Suprapubic skin (tissue), 4 donors: ENCODE data around the gene USHBP1. TPM values are rescaled to one million over a fixed set of nuclear protein-coding genes. Genes with fewer than 3 reads are reported as not detected.

Experiments used
- DNase-seq, 2 donors: peaks; one replicate each; pipeline ENCODE4 v3.0.0-alpha.2; 2019; ENCODE audit warnings: low spot score in 2 of 2
- H3K27ac ChIP-seq: fragments of 200-600 bp; sonication (generic); one replicate; pipeline ENCODE4 v1.5.1; 2019
- H3K27me3 ChIP-seq: fragments of 200-600 bp; sonication (generic); one replicate; pipeline ENCODE4 v1.5.1; 2019
- H3K36me3 ChIP-seq: fragments of 200-600 bp; sonication (generic); one replicate; pipeline ENCODE4 v1.5.1; 2019
- H3K4me1 ChIP-seq: fragments of 200-600 bp; sonication (generic); one replicate; pipeline ENCODE4 v1.5.1; 2019
- H3K4me3 ChIP-seq: fragments of 200-600 bp; sonication (generic); one replicate; pipeline ENCODE4 v1.5.1; 2019; ENCODE audit warnings: mild to moderate bottlenecking
- H3K9me3 ChIP-seq: fragments of 200-600 bp; sonication (generic); one replicate; pipeline ENCODE4 v1.5.1; 2019
- CTCF ChIP-seq, 2 donors: fragments of 200-600 bp in 1 of 2; fragments of 450-650 bp in 1 of 2; sonication (generic) in 1 of 2; IDR thresholded peaks; one replicate each; pipeline ENCODE4 v1.5.1; 2016 to 2019; ENCODE audit warnings: antibody characterized with exemption in 2 of 2, mild to moderate bottlenecking in 1 of 2, moderate library complexity in 1 of 2
- EP300 ChIP-seq: sonication (generic); formaldehyde crosslinking; IDR thresholded peaks from one replicate; pipeline ENCODE4 v1.6.1; 2017; ENCODE audit warnings: antibody characterized with exemption
- POLR2A ChIP-seq, 2 donors: fragments of 450-650 bp; IDR thresholded peaks; one replicate each; pipeline ENCODE4 v1.6.1; 2017; ENCODE audit warnings: antibody characterized with exemption in 2 of 2, mild to moderate bottlenecking in 2 of 2, moderate library complexity in 2 of 2
- POLR2AphosphoS5 ChIP-seq, 3 donors: sonication (generic); formaldehyde crosslinking; IDR thresholded peaks; one replicate each; pipeline ENCODE4 v1.6.1; 2017; ENCODE audit warnings: antibody characterized with exemption in 3 of 3
- WGBS: methylation state at CpG from one replicate; pipeline ENCODE4 v1.1.5; 2018; 5-methylcytosine and 5-hydroxymethylcytosine counted together
- total RNA-seq, 4 donors: library from RNA; depleted of rRNA; stranded (reverse); fragments of >200 nt; gene quantifications; one replicate each; pipeline ENCODE4 v1.1.0, GENCODE V29; 2016

USHBP1 gene
- total RNA-seq, 4 donors from 2014 or later: 1.2 to 8.4 (median 2.1) TPM

DNA sequence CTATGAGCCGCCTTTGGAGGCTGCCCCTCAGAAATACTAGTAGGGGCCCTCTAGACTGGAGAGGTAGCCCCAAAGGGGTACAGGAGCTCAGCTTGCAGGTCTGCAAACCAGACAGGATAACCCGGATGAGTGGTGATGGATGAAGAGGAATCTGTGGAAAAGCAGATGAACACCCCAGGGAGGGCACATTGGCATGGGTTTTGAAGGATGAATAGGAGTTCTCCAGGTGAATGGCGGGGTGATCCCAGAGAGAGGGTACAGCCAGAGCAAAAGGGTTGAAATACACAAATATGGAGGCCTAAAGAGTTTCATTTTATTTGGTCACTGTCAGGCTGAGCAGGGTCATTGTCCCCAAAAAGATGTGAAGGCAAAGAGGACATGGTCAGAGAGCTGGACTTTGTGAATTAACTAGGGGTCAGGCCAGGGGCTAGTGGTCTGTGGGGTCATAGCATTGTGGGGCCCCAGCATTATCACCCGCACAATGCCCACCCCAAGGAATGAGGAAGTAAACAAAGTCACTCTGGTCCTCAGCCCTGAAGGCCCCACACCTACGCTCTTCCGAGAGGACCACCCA is 23.6 kb downstream of the USHBP1 start:
- no peak for DNase-seq
- Histone ChIP-seq H3K4me1 (peaks cover 42% of the 10 kb centered on the region), H3K27ac (no peak overlapping the region), H3K9me3 (no peaks in the 10 kb centered on the region), H3K27me3 (no peaks in the 10 kb centered on the region), H3K4me3 (no peak overlapping the region), H3K36me3 (peaks cover 25% of the 10 kb centered on the region)
- 93% methylated on average over 6 of the region's 6 CpGs for WGBS
- TF ChIP-seq EP300 (no peak), CTCF (IDR thresholded peaks at IDR 0.05) (no peak), POLR2AphosphoS5 (IDR thresholded peaks at IDR 0.05) (no peak), POLR2A (IDR thresholded peaks at IDR 0.05) (no peak)

DNA sequence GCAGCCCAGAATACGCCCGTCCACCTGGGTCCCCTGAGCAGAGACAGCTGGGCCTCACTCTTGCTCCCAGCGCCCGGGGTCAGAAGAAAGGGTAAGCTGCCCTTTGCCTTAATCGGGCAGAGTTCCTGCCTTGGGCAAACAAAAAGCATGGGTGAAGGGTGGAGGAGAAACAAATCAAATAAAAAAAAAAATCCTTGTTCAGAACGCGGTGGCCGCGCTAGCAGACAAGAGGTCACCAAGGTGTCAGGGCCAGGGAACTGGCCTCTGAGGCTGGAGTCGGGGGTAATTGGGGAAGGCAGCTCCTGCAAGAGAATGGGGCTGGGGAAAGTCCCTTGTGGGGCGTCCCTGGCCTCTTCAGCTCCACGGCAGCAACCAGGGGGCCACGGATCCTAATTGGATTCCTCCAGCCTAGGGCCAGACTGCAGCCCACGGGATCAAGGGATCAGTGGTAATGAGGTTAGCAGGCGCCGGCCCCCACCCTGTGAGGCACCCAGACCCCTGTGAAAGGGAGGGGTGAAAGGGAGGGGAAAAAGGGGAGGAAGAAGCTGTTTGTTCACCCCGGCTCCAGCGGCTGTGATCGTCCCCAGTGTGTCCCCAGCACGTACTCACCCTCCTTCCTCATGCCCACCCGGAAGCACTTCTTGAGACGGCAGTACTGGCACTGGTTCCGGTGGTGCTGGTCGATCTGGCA is 24.3 kb downstream of the USHBP1 start:
- H3K36me3 ChIP-seq: peaks cover 25% of the 10 kb centered on the region
- 82% methylated on average over 23 of the region's 24 CpGs for WGBS
- no peak for TF ChIP-seq CTCF (IDR thresholded peaks at IDR 0.05)
- H3K27me3 ChIP-seq: no peaks in the 10 kb centered on the region
- H3K4me3 ChIP-seq: no peak overlapping the region
- H3K9me3 ChIP-seq: no peaks in the 10 kb centered on the region
- peaks cover 49% of the 10 kb centered on the region for H3K4me1 ChIP-seq
- DNase-seq: no peak
- no peak overlapping the region for H3K27ac ChIP-seq

DNA sequence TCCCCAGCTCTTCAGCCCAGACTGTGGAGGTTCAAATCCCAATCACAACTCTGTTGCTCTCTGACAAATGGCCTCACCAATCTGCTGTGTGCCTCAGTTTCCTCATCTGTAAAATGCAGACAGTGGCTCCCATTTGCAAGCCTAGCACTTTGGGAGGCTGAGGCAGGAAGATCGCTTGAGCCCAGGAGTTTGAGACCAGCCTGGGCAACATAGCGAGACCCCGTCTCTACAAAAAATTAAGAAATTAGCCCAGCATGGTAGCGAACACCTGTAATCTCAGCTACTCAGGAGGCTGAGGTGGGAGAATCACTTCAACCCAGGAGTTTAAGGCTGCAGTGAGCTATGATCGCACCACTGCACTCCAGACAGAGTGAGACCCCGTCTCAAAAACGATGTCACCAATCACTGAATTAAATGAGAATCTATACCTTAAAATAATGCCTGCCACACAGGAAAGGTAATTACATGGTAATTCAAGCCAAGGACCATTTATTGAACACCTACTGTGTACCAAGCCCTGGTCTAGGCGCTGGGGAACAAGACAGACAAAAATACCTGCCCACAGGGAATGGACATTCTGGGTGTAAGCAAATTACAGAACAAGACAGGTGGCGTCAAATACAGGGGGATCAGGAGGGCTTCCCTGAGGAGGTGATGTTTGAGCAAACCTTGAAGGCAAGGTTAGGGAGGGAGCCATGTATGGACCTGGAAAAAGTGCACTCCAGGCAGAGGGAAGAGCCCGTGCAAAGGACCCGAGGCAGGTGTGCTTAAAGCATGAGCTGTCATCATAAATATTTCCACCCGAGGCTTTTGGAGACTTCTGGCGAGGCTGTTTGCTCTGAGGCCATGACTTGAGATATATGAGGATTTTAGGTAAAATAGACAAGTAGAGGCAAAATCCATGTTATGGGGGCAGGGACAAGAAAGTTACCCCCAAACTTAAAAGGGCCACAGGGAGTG is 26.5 kb downstream of the USHBP1 start:
- Histone ChIP-seq H3K4me3 (no peak overlapping the region), H3K27me3 (no peaks in the 10 kb centered on the region), H3K9me3 (no peaks in the 10 kb centered on the region), H3K27ac (no peak overlapping the region), H3K4me1 (peaks cover 39% of the 10 kb centered on the region), H3K36me3 (peaks cover 29% of the 10 kb centered on the region)
- DNase-seq: no peak
- WGBS: 87% methylated on average over 13 of the region's 13 CpGs
- TF ChIP-seq EP300: no peak
- TF ChIP-seq POLR2A (IDR thresholded peaks at IDR 0.05): no peak
- no peak for TF ChIP-seq CTCF (IDR thresholded peaks at IDR 0.05)
- TF ChIP-seq POLR2AphosphoS5 (IDR thresholded peaks at IDR 0.05): no peak

GRCh38 chr19:17236811-17237543 is 27.6 kb downstream of the USHBP1 start:
- no peaks in the 10 kb centered on the region for H3K9me3 ChIP-seq
- WGBS: 75% methylated on average over 18 of the region's 18 CpGs

More at GRCh38 chr19:17236811-17237543, 27.6 kb downstream of the USHBP1 start:
- Histone ChIP-seq H3K36me3 (peaks cover 39% of the 10 kb centered on the region), H3K4me3 (no peak overlapping the region), H3K27me3 (no peaks in the 10 kb centered on the region), H3K4me1 (peaks cover 30% of the 10 kb centered on the region), H3K27ac (no peak overlapping the region)
- TF ChIP-seq POLR2AphosphoS5 (IDR thresholded peaks at IDR 0.05): no peak
- no peak for TF ChIP-seq EP300
- TF ChIP-seq CTCF (IDR thresholded peaks at IDR 0.05): no peak
- TF ChIP-seq POLR2A (IDR thresholded peaks at IDR 0.05): no peak
- no peak for DNase-seq
